Testis (tissue), 3 donors: Measurements from ENCODE around the gene MIGA1. TPM values are rescaled to one million over a fixed set of nuclear protein-coding genes. Genes with fewer than 3 reads are reported as not detected.
"Not testable (repeated sequence)": the region's sequence is repeated elsewhere in the genome, so short reads cannot be mapped to it uniquely, and the experiment has no call there.

ENCODE experiments used
- DNase-seq: peaks from one replicate; pipeline ENCODE4 v3.0.0-alpha.2; 2019
- H3K27ac ChIP-seq, 2 donors: fragments of 200-600 bp; sonication (generic); one replicate each; pipeline ENCODE4 v1.5.1; 2019
- H3K27me3 ChIP-seq: fragments of 200-600 bp; sonication (generic); one replicate; pipeline ENCODE4 v1.5.1; 2019
- H3K36me3 ChIP-seq: fragments of 200-600 bp; sonication (generic); one replicate; pipeline ENCODE4 v1.5.1; 2017; ENCODE audit warnings: low read depth; ENCODE audit errors: missing control alignments
- H3K4me1 ChIP-seq: fragments of 200-600 bp; sonication (generic); one replicate; pipeline ENCODE4 v1.5.1; 2019
- H3K4me3 ChIP-seq, 2 donors: fragments of 200-600 bp; sonication (generic); one replicate each; pipeline ENCODE4 v1.5.1; 2017 to 2019
- H3K9me3 ChIP-seq: fragments of 200-600 bp; sonication (generic); one replicate; pipeline ENCODE4 v1.5.1; 2017
- CTCF ChIP-seq, 3 experiments: fragments of 450-650 bp in 2 of 3; fragments of 200-600 bp in 1 of 3; sonication (generic) in 1 of 3; IDR thresholded peaks; one replicate each; pipeline ENCODE4 v1.5.1; 2016 to 2019; ENCODE audit warnings: antibody characterized with exemption in 3 of 3, mild to moderate bottlenecking in 2 of 3, moderate library complexity in 1 of 3
- POLR2A ChIP-seq: fragments of 450-650 bp; IDR thresholded peaks from one replicate; pipeline ENCODE4 v1.6.1; 2017; ENCODE audit warnings: antibody characterized with exemption, mild to moderate bottlenecking, moderate library complexity
- WGBS, 2 donors: methylation state at CpG; one replicate each; pipeline ENCODE4 v1.1.5; 2018; 5-methylcytosine and 5-hydroxymethylcytosine counted together
- intact Hi-C: fragments of 100-400 bp; cut with DNase I; formaldehyde crosslinking; loops from one replicate; pipeline ENCODE4 v1.15.1; 2023; ENCODE audit warnings: low total_unique reads
- polyA plus RNA-seq: library from polyadenylated mRNA; stranded (reverse); fragments of 350-450 nt; fragmentation: Illumina TruSeq; extraction: RNeasy Lipid Tissue Mini Kit (QIAGEN cat#74804); gene quantifications from one replicate; pipeline ENCODE4 v1.2.3, GENCODE V29; 2014; ENCODE audit warnings: low read depth, low replicate concordance; ENCODE audit not compliant: insufficient read depth
- total RNA-seq, 2 donors: library from RNA; depleted of rRNA; stranded (reverse); fragments of >200 nt; gene quantifications; one replicate each; pipeline ENCODE4 v1.2.3, GENCODE V29; 2016

The MIGA1 gene
- total and polyA plus RNA-seq, 3 donors from 2014 or later: 11.1 to 11.3 (median 11.2) TPM

- no peak for DNase-seq
- no peaks in the 10 kb centered on the region for H3K27me3 ChIP-seq
- intact Hi-C loops: no loop called here
- H3K4me3 ChIP-seq: no peak overlapping the region
- no peaks in the 10 kb centered on the region for H3K9me3 ChIP-seq
- H3K4me1 ChIP-seq: no peaks in the 10 kb centered on the region
- H3K36me3 ChIP-seq: no peaks in the 10 kb centered on the region
- TF ChIP-seq CTCF (IDR thresholded peaks at IDR 0.05): no peak
- no peak for TF ChIP-seq POLR2A
- 82 to 83% methylated on average over 2 of the region's 2 CpGs for WGBS, 2 donors
- no peak overlapping the region for H3K27ac ChIP-seq
These were observed 126.6 kb downstream of the MIGA1 start for GRCh38 chr1:77906019-77906545.

- 88 to 100% methylated on average over 1 of the region's 1 CpG for WGBS, 2 donors
- H3K36me3 ChIP-seq: no peaks in the 10 kb centered on the region
- H3K27ac ChIP-seq: no peak overlapping the region
- H3K27me3 ChIP-seq: no peaks in the 10 kb centered on the region
- intact Hi-C loops: no loop called here
- no peaks in the 10 kb centered on the region for H3K4me1 ChIP-seq
- no peak for TF ChIP-seq CTCF (IDR thresholded peaks at IDR 0.05)
- no peak for TF ChIP-seq POLR2A
- no peak for DNase-seq
- H3K4me3 ChIP-seq: no peak overlapping the region
- H3K9me3 ChIP-seq: no peaks in the 10 kb centered on the region
These were observed 127.2 kb downstream of the MIGA1 start for GRCh38 chr1:77906624-77907023.

- H3K4me1 ChIP-seq: no peaks in the 10 kb centered on the region
- intact Hi-C loops: no loop called here
- 93 to 94% methylated on average over 4 of the region's 4 CpGs for WGBS, 2 donors
These were observed 130.7 kb downstream of the MIGA1 start for GRCh38 chr1:77910116-77910515.

GRCh38 chr1:77918918-77919317 lies 139.5 kb downstream of the MIGA1 start:
- H3K4me1 ChIP-seq, H3K9me3 ChIP-seq, H3K27ac ChIP-seq, H3K36me3 ChIP-seq, H3K27me3 ChIP-seq, H3K4me3 ChIP-seq, intact Hi-C loops, DNase-seq: not testable (repeated sequence)
- 86 to 91% methylated on average over 5 of the region's 5 CpGs for WGBS, 2 donors

More at GRCh38 chr1:77910116-77910515, 130.7 kb downstream of the MIGA1 start:
- no peak for DNase-seq
- H3K36me3 ChIP-seq: no peaks in the 10 kb centered on the region
- H3K27ac ChIP-seq: no peak overlapping the region
- H3K27me3 ChIP-seq: no peaks in the 10 kb centered on the region
- H3K4me3 ChIP-seq: no peak overlapping the region
- H3K9me3 ChIP-seq: no peaks in the 10 kb centered on the region
- TF ChIP-seq POLR2A: no peak
- no peak for TF ChIP-seq CTCF (IDR thresholded peaks at IDR 0.05)

GRCh38 chr1:77925518-77925917 lies 146.1 kb downstream of the MIGA1 start:
- Histone ChIP-seq H3K27me3 (no peaks in the 10 kb centered on the region), H3K4me1 (no peaks in the 10 kb centered on the region), H3K4me3 (no peak overlapping the region), H3K9me3 (no peaks in the 10 kb centered on the region), H3K27ac (no peak overlapping the region), H3K36me3 (no peaks in the 10 kb centered on the region)
- TF ChIP-seq POLR2A (no peak), CTCF (IDR thresholded peaks at IDR 0.05) (no peak)
- intact Hi-C loops: no loop called here
- 74 to 77% methylated on average over 1 of the region's 1 CpG for WGBS, 2 donors
- DNase-seq: no peak
